ENCODE results near the gene CIBAR2. TPM values are rescaled to one million over a fixed set of nuclear protein-coding genes. Genes with fewer than 3 reads are reported as not detected.

Gene CIBAR2
- total RNA-seq, 3 donors from 2014 or later (not counting 1 experiment from before 2014, with no cell fraction given) = not detected

DNA sequence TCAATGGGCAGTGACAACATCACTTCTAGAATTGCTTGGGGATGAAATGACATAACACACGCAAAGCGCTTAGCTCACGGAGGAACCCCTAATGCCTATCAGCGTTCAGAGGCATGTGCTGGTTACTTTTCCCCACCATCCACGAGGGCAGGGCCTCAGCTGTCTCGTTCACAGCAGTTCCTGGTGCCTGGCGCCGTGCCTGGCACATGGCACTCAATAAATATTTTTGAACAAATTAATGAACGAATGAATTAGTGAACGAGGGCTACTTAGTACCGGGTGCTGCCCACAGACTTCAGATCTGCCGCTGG, 14.1 kb upstream of the CIBAR2 start:
- Histone ChIP-seq H3K36me3 (ENCODE audit: control insufficient read depth, insufficient read depth, low read length) (no peaks in the 10 kb centered on the region), H3K27me3 (ENCODE audit: control insufficient read depth, insufficient read depth, low read length) (no peaks in the 10 kb centered on the region), H3K4me1 (ENCODE audit: control insufficient read depth, insufficient read depth, low read length) (no peaks in the 10 kb centered on the region), H3K27ac (ENCODE audit: low read length) (no peak overlapping the region), H3K9me3 (ENCODE audit: control insufficient read depth, insufficient read depth, low read length) (no peaks in the 10 kb centered on the region), H3K4me3 (ENCODE audit: low read length) (no peak overlapping the region)
- H3K4me1 Mint-ChIP-seq = no peaks in the 10 kb centered on the region
- H3K27me3 Mint-ChIP-seq (ENCODE audit: low read depth in 2 of 2) = no peaks in the 10 kb centered on the region
- intact Hi-C loops (cut with micrococcal nuclease) = no loop called here
- no peak overlapping the region for H3K27ac Mint-ChIP-seq
- no peak for DNase-seq
- H3K4me3 Mint-ChIP-seq = no peak overlapping the region
- 81% methylated on average over 12 of the region's 12 CpGs for WGBS (ENCODE audit: insufficient coverage)
- no peaks in the 10 kb centered on the region for H3K36me3 Mint-ChIP-seq
- no peak for ATAC-seq
- no peaks in the 10 kb centered on the region for H3K9me3 Mint-ChIP-seq
- TF ChIP-seq, protein P1, sequence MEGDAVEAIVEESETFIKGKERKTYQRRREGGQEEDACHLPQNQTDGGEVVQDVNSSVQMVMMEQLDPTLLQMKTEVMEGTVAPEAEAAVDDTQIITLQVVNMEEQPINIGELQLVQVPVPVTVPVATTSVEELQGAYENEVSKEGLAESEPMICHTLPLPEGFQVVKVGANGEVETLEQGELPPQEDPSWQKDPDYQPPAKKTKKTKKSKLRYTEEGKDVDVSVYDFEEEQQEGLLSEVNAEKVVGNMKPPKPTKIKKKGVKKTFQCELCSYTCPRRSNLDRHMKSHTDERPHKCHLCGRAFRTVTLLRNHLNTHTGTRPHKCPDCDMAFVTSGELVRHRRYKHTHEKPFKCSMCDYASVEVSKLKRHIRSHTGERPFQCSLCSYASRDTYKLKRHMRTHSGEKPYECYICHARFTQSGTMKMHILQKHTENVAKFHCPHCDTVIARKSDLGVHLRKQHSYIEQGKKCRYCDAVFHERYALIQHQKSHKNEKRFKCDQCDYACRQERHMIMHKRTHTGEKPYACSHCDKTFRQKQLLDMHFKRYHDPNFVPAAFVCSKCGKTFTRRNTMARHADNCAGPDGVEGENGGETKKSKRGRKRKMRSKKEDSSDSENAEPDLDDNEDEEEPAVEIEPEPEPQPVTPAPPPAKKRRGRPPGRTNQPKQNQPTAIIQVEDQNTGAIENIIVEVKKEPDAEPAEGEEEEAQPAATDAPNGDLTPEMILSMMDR (IDR thresholded peaks at IDR 0.05) = no peak

DNA sequence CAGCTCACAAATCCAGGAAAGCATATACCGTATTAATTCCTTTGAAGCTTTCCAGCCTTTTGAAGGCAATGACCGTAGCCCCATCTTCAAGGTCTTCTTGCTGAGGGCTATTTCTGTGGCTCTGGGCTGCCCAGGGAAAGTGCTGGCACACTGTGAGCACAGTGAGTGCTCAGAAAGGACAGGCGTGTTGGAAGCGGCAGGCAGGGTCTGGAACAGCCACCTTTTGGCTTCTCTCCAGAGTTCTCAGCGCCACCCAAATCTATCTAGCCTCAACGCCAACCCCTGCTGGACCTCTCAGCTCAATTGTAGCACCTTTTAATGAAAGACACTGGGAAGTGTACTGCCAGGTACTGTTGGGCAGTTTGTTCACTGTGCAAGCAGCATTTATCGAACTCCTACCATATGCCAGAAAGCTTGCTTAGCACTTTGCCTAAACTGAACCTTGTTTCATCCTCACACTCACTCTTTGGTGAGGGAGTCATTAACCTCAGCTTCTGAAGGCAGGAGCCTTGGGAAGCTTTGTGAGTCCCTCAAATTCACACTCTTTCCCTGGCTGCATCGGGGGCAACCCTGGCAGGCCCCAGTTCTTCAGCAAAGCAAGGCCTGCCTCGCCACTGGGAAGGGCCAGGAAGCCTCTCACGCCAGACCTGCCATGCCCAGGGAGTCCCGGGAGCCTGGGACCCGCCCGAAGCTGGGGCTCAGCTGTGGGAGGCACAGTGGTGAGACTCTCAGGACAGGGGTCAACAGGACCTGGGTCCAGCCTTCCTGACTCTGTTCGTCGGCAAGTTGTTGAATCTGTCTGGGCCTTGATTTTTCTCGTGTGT, 13.5 kb upstream of the CIBAR2 start:
- H3K27ac Mint-ChIP-seq = no peak overlapping the region
- Histone ChIP-seq H3K9me3 (ENCODE audit: control insufficient read depth, insufficient read depth, low read length) (no peaks in the 10 kb centered on the region), H3K4me1 (ENCODE audit: control insufficient read depth, insufficient read depth, low read length) (no peaks in the 10 kb centered on the region), H3K27me3 (ENCODE audit: control insufficient read depth, insufficient read depth, low read length) (no peaks in the 10 kb centered on the region), H3K27ac (ENCODE audit: low read length) (no peak overlapping the region), H3K36me3 (ENCODE audit: control insufficient read depth, insufficient read depth, low read length) (no peaks in the 10 kb centered on the region), H3K4me3 (ENCODE audit: low read length) (no peak overlapping the region)
- intact Hi-C loops (cut with micrococcal nuclease) = no loop called here
- no peak for ATAC-seq
- H3K4me3 Mint-ChIP-seq = no peak overlapping the region
- H3K4me1 Mint-ChIP-seq = no peaks in the 10 kb centered on the region
- H3K36me3 Mint-ChIP-seq = no peaks in the 10 kb centered on the region
- DNase-seq = no peak
- H3K9me3 Mint-ChIP-seq = no peaks in the 10 kb centered on the region
- 93% methylated on average over 16 of the region's 16 CpGs for WGBS (ENCODE audit: insufficient coverage)
- TF ChIP-seq, protein P1 (IDR thresholded peaks at IDR 0.05) = no peak
- H3K27me3 Mint-ChIP-seq (ENCODE audit: low read depth in 2 of 2) = no peaks in the 10 kb centered on the region

GRCh38 chr16:85124636-85125346, 12.5 kb upstream of the CIBAR2 start:
- H3K27me3 ChIP-seq (ENCODE audit: control insufficient read depth, insufficient read depth, low read length) = no peaks in the 10 kb centered on the region
- no peak for DNase-seq
- WGBS (ENCODE audit: insufficient coverage) = 84% methylated on average over 11 of the region's 11 CpGs
- no peaks in the 10 kb centered on the region for H3K36me3 Mint-ChIP-seq
- TF ChIP-seq, protein P1 (IDR thresholded peaks at IDR 0.05) = no peak
- no peaks in the 10 kb centered on the region for H3K9me3 Mint-ChIP-seq
- no peak overlapping the region for H3K27ac Mint-ChIP-seq
- intact Hi-C loops (cut with micrococcal nuclease) = no loop called here
- H3K36me3 ChIP-seq (ENCODE audit: control insufficient read depth, insufficient read depth, low read length) = no peaks in the 10 kb centered on the region
- H3K4me3 ChIP-seq (ENCODE audit: low read length) = no peak overlapping the region
- no peaks in the 10 kb centered on the region for H3K9me3 ChIP-seq (ENCODE audit: control insufficient read depth, insufficient read depth, low read length)
- no peak for ATAC-seq
- H3K4me3 Mint-ChIP-seq = no peak overlapping the region
- H3K4me1 Mint-ChIP-seq = no peaks in the 10 kb centered on the region
- no peaks in the 10 kb centered on the region for H3K27me3 Mint-ChIP-seq (ENCODE audit: low read depth in 2 of 2)
- H3K4me1 ChIP-seq (ENCODE audit: control insufficient read depth, insufficient read depth, low read length) = no peaks in the 10 kb centered on the region
- H3K27ac ChIP-seq (ENCODE audit: low read length) = no peak overlapping the region

Measured in natural killer cell (primary cell).